Spinal cord (tissue), 10 donors: ENCODE data around the gene ATXN1. TPM values are rescaled to one million over a fixed set of nuclear protein-coding genes. Genes with fewer than 3 reads are reported as not detected.
A peak's percentile ranks its signal among the peaks of the same experiment; 100 is the strongest.

ENCODE experiments used
- DNase-seq, 6 donors: peaks; one replicate each; pipeline versions ENCODE4 v3.0.0 to v3.0.0-alpha.2; 2013 to 2015; ENCODE audit warnings: low spot score in 6 of 6, low read depth in 4 of 6
- H3K27ac ChIP-seq: one replicate; pipeline ENCODE4 v1.5.1; 2013; ENCODE audit warnings: low read depth, low read length, control low read depth
- H3K27me3 ChIP-seq: one replicate; pipeline ENCODE4 v1.6.1; 2013; ENCODE audit warnings: low read length; ENCODE audit not compliant: control insufficient read depth, insufficient read depth
- H3K36me3 ChIP-seq: one replicate; pipeline ENCODE4 v1.6.1; 2013; ENCODE audit warnings: low read length; ENCODE audit not compliant: control insufficient read depth, insufficient read depth
- H3K4me1 ChIP-seq: one replicate; pipeline ENCODE4 v1.6.1; 2013; ENCODE audit warnings: low read length; ENCODE audit not compliant: control insufficient read depth, insufficient read depth
- H3K4me3 ChIP-seq: one replicate; pipeline ENCODE4 v1.5.1; 2013; ENCODE audit warnings: low read depth, low read length, control low read depth
- H3K9me3 ChIP-seq: one replicate; pipeline ENCODE4 v1.6.1; 2013; ENCODE audit warnings: low read length; ENCODE audit not compliant: control insufficient read depth, insufficient read depth
- WGBS: methylation state at CpG from one replicate; pipeline ENCODE4 v1.1.5; 2013; ENCODE audit warnings: missing lambda C conversion rate; ENCODE audit not compliant: insufficient coverage; 5-methylcytosine and 5-hydroxymethylcytosine counted together
- polyA plus RNA-seq, 2 donors: library from polyadenylated mRNA; unstranded; fragments of 120-200 nt; gene quantifications; one replicate each; pipeline ENCODE4 v1.2.1, GENCODE V29; 2013; ENCODE audit not compliant: insufficient read length in 2 of 2
- total RNA-seq, 2 donors: library from RNA; depleted of rRNA in 1 of 2; stranded (reverse); fragments of 120-200 nt in 1 of 2; fragments of >200 nt in 1 of 2; gene quantifications; one replicate each; pipeline versions ENCODE4 v1.2.3 to v1.2.4, GENCODE V29; 2013 to 2014
- donor health status: healthy.

Gene ATXN1
- total and polyA plus RNA-seq, 4 donors: 20.2 to 50.1 (median 31.7) TPM

DNA sequence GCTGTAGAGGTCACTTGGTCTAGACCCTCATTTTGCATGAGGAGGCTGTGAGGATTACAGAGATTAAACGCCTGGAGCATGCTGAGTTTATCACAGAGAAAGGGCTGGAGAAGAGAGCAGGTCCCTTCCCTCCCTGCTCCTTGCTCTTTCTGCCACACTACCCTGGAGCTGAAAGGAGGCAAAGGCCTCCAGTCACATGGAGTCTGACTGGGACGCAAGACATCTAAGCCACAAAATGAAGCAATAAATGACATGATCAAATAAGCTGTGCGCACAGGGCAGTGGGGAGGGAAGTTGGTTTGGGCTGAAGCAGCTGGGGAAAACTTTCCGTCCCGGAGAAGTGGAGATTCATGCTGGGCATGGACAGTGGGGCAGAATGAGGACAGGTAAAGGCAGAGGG, 33.3 kb downstream of the ATXN1 start:
- Histone ChIP-seq H3K9me3 (no peaks in the 10 kb centered on the region), H3K27ac (no peak overlapping the region), H3K4me3 (no peak overlapping the region), H3K27me3 (no peaks in the 10 kb centered on the region), H3K4me1 (no peaks in the 10 kb centered on the region), H3K36me3 (no peaks in the 10 kb centered on the region)
- no peak for DNase-seq
- 88% methylated on average over 4 of the region's 5 CpGs for WGBS

DNA sequence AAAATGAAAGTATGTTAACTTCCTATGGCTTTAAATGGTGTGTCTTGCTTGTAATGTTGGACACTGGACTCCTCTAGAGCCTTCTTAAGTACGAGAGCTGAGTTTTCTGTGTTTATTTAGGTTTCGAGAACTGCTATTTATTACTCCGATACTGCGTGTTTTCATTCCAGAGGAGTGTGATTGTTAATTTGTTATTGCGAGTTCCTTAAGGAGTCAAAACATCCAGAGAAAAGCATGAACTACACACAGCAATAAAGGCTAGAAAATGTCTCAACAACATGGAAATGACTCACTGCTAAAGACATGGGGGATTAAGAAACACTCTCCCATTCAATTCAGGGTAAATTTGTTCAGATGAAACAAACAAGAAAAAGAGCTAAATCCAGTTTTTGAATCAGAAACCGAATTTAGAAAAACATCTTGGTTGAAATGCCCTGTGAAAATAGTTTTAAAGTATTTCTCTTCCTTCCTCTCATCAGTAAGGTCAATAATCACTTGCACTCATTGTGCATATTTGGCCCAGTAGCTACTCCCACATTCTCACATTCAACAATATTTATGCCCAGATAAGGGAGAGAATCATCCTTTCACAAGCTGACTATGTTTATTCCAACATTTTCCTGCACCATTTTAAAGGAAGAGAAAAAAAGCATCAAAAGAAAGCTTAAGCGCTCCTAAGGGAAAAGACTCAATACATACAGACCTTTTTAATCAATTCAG, 36.0 kb downstream of the ATXN1 start:
- Histone ChIP-seq H3K27ac (peak overlapping the region; percentile 40), H3K4me1 (peaks cover 5% of the 10 kb centered on the region), H3K27me3 (no peaks in the 10 kb centered on the region), H3K36me3 (no peaks in the 10 kb centered on the region), H3K9me3 (no peaks in the 10 kb centered on the region), H3K4me3 (no peak overlapping the region)
- 100% methylated on average over 1 of the region's 7 CpGs for WGBS
- no peak for DNase-seq

DNA sequence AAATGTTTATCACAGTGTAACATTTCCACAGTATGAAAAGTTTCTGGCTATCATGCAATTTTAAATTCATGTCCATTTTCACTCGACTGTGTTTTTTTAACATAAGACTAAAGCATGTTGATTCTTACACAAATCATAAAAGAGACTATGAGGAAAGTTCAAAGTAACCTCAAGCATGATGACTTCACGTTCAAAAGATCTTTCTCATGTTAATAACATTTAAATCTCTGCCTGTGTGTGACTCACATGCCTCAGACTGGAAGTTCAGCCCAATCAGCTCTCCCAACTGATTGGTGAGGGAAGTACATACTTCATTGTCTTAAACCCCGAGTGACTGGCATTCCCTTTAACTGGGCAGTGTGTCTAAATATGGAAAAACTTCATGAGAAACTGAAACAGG, 37.4 kb downstream of the ATXN1 start:
- WGBS: 50% methylated on average over 1 of the region's 3 CpGs
- no peak for DNase-seq
- peaks cover 5% of the 10 kb centered on the region for H3K4me1 ChIP-seq
- H3K9me3 ChIP-seq: no peaks in the 10 kb centered on the region
- H3K36me3 ChIP-seq: no peaks in the 10 kb centered on the region
- H3K4me3 ChIP-seq: no peak overlapping the region
- no peak overlapping the region for H3K27ac ChIP-seq
- H3K27me3 ChIP-seq: no peaks in the 10 kb centered on the region

DNA sequence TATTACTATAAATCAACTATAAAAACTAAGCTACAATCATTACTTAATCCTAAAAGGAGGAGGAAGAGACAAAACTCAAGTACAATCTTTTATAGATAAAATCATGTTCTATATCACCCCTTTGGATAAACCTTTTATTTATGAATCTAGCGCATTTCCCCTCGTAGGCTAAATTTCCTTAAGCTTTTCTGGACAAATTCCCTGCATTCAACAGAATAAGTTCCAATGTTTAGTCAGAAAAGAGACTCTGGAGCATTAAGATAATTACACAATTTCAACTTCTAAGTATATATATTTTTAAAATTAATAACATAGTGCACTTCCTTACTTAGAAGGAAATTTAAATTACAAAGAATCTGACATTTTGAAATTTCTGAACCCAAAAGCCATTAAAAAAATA, 37.9 kb downstream of the ATXN1 start:
- Histone ChIP-seq H3K4me1 (peaks cover 5% of the 10 kb centered on the region), H3K27ac (no peak overlapping the region), H3K9me3 (no peaks in the 10 kb centered on the region), H3K36me3 (no peaks in the 10 kb centered on the region), H3K27me3 (no peaks in the 10 kb centered on the region), H3K4me3 (no peak overlapping the region)
- no peak for DNase-seq
- no CpG with 5 or more reads among the region's 2 CpGs for WGBS

DNA sequence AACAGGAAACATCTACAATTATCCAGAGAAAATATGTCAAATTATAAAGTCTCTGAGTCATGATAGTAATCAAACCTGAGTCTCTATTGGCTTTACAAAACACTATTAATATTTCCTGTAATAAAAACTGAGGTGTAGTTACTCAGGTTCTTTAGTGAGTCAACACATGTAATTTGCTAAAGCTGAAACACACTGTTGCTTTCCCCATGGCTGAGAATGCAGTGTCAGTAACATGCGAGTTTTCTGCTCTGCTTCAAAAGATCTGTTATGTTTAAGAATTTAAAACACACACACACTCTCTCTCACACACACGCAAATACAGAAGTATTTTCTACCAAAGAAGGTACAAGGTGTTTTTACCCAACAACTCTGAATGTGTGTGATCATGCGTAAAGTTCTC, 38.6 kb downstream of the ATXN1 start:
- WGBS: no CpG with 5 or more reads among the region's 3 CpGs
- no peak for DNase-seq
- H3K9me3 ChIP-seq: no peaks in the 10 kb centered on the region
- H3K4me1 ChIP-seq: peaks cover 5% of the 10 kb centered on the region
- H3K27me3 ChIP-seq: no peaks in the 10 kb centered on the region
- no peaks in the 10 kb centered on the region for H3K36me3 ChIP-seq
- H3K27ac ChIP-seq: no peak overlapping the region
- no peak overlapping the region for H3K4me3 ChIP-seq

DNA sequence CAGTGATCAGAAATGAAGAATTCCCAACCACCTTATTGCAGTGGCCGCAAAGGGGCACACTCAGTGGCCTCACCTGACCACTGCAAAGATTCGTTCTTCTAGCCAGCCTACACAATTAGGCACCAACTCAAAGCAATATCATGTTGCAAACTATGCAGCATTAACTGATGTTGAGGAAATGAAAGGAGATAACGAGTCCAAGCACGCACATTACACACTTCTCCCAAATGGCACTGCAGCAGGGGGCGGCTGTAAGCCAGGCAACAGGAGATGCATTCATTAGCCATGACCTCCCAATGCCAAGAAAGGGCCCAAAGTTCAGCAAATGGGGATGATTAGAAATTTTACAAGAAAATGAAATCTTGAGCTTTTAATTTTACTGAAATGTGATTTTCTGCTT, 39.3 kb downstream of the ATXN1 start:
- WGBS: 100% methylated on average over 1 of the region's 5 CpGs
- Histone ChIP-seq H3K4me1 (peaks cover 5% of the 10 kb centered on the region), H3K27ac (no peak overlapping the region), H3K27me3 (no peaks in the 10 kb centered on the region), H3K36me3 (no peaks in the 10 kb centered on the region), H3K4me3 (no peak overlapping the region), H3K9me3 (no peaks in the 10 kb centered on the region)
- no peak for DNase-seq

DNA sequence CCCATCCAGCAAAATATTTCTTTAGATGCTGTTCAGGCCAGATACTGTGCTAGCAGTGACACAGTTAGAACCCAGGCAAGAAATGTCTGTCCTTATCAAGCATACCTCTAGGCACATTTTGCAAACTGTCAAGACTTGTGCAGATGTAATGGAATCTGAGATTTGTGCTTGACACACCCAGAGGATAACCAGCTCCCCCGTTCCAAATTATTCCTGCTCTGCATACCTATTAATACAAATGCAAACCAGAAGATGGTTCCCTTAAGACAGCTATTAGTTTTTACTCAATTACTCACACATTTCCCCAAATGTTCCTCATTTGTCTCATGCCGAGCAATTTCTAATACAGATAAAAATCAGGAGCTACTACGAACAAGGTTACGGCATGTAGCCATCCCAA, 40.4 kb downstream of the ATXN1 start:
- 72% methylated on average over 3 of the region's 4 CpGs for WGBS
- DNase-seq: peak in 1 of 6 donors; percentile 52
- no peak overlapping the region for H3K27ac ChIP-seq
- H3K36me3 ChIP-seq: no peaks in the 10 kb centered on the region
- no peaks in the 10 kb centered on the region for H3K27me3 ChIP-seq
- H3K4me1 ChIP-seq: peaks cover 5% of the 10 kb centered on the region
- H3K4me3 ChIP-seq: no peak overlapping the region
- no peaks in the 10 kb centered on the region for H3K9me3 ChIP-seq

DNA sequence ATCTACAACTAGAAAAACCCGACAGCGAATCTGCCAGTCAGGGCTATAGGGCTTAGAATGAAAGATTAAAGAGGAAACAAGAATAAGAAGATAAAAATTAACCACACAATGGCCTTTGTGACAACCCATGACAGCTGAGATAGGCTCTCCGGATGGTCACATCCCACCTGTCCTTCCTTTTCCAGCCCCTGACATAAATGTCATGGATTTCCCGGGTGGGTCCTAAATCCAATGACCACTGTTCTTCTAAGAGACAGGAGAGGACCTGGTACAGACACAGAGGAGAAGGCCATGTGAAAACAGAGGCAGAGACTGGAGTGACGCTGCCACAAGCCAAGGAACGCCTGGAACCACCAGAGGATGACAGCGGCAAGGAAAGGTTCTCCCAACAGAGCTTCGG, 41.8 kb downstream of the ATXN1 start:
- H3K9me3 ChIP-seq: no peaks in the 10 kb centered on the region
- no peak overlapping the region for H3K4me3 ChIP-seq
- H3K4me1 ChIP-seq: peaks cover 5% of the 10 kb centered on the region
- no peak for DNase-seq
- no peak overlapping the region for H3K27ac ChIP-seq
- H3K27me3 ChIP-seq: no peaks in the 10 kb centered on the region
- WGBS: 77% methylated on average over 4 of the region's 8 CpGs
- no peaks in the 10 kb centered on the region for H3K36me3 ChIP-seq

DNA sequence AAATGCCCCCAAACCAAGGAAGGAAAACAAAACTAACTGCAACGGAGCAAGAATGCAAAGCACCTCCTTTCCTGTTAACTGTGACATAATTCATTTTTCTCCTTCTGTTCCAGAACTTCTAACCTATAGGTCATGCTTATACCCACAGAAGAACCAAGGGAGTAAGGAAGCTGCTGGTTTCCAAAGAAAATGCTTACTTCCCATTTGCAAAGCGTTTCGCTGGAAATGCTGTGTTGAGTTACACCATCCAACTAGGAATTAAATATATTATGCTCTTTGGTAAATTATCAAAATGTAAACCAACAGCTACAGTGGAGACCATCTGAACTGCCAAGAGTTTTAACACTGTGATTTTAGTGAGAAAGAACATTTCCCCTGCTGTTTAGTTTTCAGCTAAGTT, 42.9 kb downstream of the ATXN1 start:
- peaks cover 5% of the 10 kb centered on the region for H3K4me1 ChIP-seq
- no peaks in the 10 kb centered on the region for H3K27me3 ChIP-seq
- H3K9me3 ChIP-seq: no peaks in the 10 kb centered on the region
- H3K4me3 ChIP-seq: no peak overlapping the region
- 22% methylated on average over 1 of the region's 3 CpGs for WGBS
- peak in 1 of 6 donors; percentile 61 for DNase-seq
- H3K27ac ChIP-seq: no peak overlapping the region
- H3K36me3 ChIP-seq: peaks cover 2% of the 10 kb centered on the region

DNA sequence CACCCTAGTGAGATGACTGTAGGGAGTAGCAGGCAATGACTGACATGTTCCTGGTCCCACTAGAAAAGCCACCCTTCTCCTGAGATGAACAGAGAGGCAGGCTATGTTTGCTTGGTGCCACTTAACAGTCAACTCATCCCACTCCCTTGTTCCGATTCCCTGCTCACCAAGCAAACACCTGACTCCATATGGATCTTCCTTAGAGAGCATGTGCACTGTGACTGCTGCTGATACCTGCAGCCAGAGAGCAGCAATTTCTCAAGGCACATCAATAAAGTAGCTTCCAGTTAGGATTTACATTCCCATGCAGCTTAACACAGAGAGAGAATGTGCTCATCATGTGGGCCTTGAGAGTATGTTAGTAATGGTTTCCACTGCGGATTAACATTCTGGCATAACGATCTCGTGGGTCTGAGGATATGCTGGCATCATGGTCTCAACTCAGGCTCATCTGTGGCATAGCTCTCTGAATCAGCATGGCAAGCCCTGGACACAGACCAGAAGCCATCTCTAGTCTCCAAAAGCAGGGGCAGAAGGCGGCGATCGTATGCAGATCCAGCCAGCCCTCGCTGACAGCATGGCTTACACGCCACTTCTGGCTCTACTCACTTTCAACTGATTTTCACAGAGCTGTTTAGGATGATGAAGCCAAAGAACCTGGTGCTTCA, 43.9 kb downstream of the ATXN1 start:
- Histone ChIP-seq H3K27ac (no peak overlapping the region), H3K27me3 (no peaks in the 10 kb centered on the region), H3K4me3 (no peak overlapping the region), H3K9me3 (no peaks in the 10 kb centered on the region), H3K36me3 (peaks cover 2% of the 10 kb centered on the region), H3K4me1 (peaks cover 5% of the 10 kb centered on the region)
- DNase-seq: peak in 1 of 6 donors; percentile 79
- WGBS: 70% methylated on average over 9 of the region's 9 CpGs
